Measurements from ENCODE around the gene RNF138. TPM values are rescaled to one million over a fixed set of nuclear protein-coding genes. Genes with fewer than 3 reads are reported as not detected.

Gene RNF138
- total and polyA plus RNA-seq, 10 of the 15 experiments (the other 5 are each of a cell fraction or from before 2014, with no cell fraction given), result 24.2 to 75.2 (median 40.1) TPM

GRCh38 chr18:32126538-32126937, 34.9 kb downstream of the RNF138 start (continued):
- TF ChIP-seq CUX1 (IDR thresholded peaks at IDR 0.05; ENCODE audit: insufficient replicate concordance, low read depth, low read length) (no peak), MTA2 (IDR thresholded peaks at IDR 0.05; ENCODE audit: low read depth) (no peak)

GRCh38 chr18:32135625-32136024, 44.0 kb downstream of the RNF138 start:
- intact Hi-C loops (cut with micrococcal nuclease; ENCODE audit: unreplicated experiment) (no loop called here), in situ Hi-C loops (cut with MboI) (no loop called here)
- CTCF ChIA-PET, result interaction anchor here (0.6 to 1.0 kb wide), 3 partner anchors 31 to 1302 kb away, joined by 3 read pairs; no protein-coding TSS in a partner anchor
- no peak for TF ChIP-seq POU2F2 (IDR thresholded peaks at IDR 0.05; ENCODE audit: borderline replicate concordance, low read depth, low read length)
- no peak for TF ChIP-seq ATF2 (IDR thresholded peaks at IDR 0.05; ENCODE audit: low read length)
- POLR2A ChIA-PET, result no interaction called here
- RAD21 ChIA-PET (ENCODE audit: unreplicated experiment), result interaction anchor here (0.6 kb wide), 1 partner anchor 570 kb away, joined by 3 read pairs; no protein-coding TSS in a partner anchor
- Histone ChIP-seq H3K4me3 (no peak overlapping the region), H3K27me3 (replicated peaks in 1 of 2; ENCODE audit: control insufficient read depth in 2 of 2, insufficient read depth in 2 of 2, low read length in 1 of 2) (no peaks in the 10 kb centered on the region), H4K20me1 (ENCODE audit: control insufficient read depth, insufficient read depth) (no peaks in the 10 kb centered on the region), H3K9ac (ENCODE audit: control insufficient read depth, insufficient read depth, low read length) (no peak overlapping the region), H3K36me3 (ENCODE audit: control insufficient read depth in 2 of 2, insufficient read depth in 2 of 2, low read length in 1 of 2) (peaks cover 0 to 2% of the 10 kb centered on the region in 2 experiments; a peak in 1 of 4 replicates), H3K4me2 (ENCODE audit: control insufficient read depth, insufficient read depth) (no peak overlapping the region), H2AFZ (ENCODE audit: control insufficient read depth, low read depth, low read length) (no peak overlapping the region), H3K79me2 (ENCODE audit: control insufficient read depth, insufficient read depth, low read length) (no peaks in the 10 kb centered on the region), H3K9me3 (replicated peaks; ENCODE audit: control insufficient read depth, insufficient read depth, low read length) (no peaks in the 10 kb centered on the region), H3K4me1 (ENCODE audit: control insufficient read depth, insufficient read depth, low read length) (no peaks in the 10 kb centered on the region), H3K27ac (ENCODE audit: control insufficient read depth, insufficient read depth) (no peak overlapping the region)
- WGBS (ENCODE audit: insufficient coverage, insufficient replicate concordance, low lambda C conversion rate, missing lambda C conversion rate), result 74% methylated on average over 2 of the region's 2 CpGs
- SMC1A ChIA-PET (ENCODE audit: uncharacterized antibody, unreplicated experiment), result interaction anchor here (0.9 kb wide), 1 partner anchor 22 kb away, joined by 3 read pairs; no protein-coding TSS in a partner anchor
- FAIRE-seq (no peak), DNase-seq (ENCODE audit: low read depth, low spot score) (no peak), ATAC-seq (no peak)
- BruUV-seq (replicated peaks), result no TSS peak
